ENCODE measurements around the gene CATSPER3.

The CATSPER3 gene

DNA sequence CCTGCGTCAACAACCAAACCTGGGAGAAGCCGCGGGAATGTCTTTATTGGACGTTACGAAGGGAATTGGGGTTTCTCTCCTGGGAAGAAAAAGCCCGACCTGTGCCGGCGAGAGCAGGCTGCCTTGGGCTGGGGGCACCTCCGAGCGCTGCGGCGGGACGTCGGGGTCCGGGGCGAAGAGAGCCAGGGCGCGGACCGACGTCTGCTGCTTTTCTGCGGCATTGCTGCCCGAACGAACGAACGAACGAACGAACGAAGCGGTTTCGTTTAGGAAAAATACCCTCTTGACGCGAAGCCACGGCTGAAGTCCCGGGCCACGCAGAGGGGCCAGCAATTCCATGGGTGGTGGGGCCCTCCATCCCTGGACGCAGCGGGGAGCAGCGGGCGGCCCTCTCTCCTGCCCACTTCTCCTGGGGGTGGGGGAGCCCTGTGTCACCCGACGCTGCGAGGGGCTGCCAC, 71.1 kb downstream of the CATSPER3 start:
- CTCF ChIA-PET: no interaction called here
- DNase-seq (ENCODE audit: extremely low spot score): no peak
- no peak for TF ChIP-seq CTCF (IDR thresholded peaks at IDR 0.05; ENCODE audit: control extremely low read depth, extremely low read depth, low read depth, missing control alignments)
- POLR2A ChIA-PET: no interaction called here

DNA sequence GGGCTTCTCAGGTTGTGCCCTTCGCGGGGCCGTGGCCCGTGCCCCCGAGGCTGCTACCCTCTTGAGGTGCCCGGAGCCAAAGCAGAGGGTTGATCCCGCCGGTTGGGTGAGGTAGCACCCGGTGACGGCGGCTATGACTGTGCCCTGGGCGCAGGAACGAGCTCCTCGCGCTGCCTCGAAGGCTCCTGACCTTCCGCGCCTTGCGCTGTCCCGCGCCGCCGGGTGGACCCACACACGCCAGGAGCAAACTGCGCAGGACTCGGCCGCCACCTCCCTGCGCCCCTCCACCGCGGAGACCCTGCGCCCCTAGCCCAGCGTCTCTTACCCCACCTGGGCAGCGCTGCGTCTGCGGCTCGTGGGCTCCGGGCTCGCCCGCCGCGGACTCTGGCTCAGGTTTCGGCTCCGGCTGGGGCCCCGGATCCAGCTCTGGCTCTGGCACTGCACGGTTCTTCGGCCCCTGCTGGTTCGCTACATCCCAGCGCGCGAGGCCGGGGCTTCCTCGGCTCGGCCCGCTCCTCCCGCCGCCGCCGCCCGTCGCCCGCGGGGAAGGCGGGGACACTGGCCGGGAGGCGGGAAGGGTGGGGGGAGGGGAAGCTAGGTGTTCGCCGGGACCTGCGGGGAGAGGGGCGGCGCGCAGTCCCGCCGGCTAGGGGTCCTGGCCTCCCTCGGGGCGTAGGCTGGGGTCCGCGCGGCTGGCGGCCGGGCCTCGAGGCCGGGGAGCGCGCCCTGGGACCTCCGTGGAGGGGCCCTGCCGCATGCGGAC, 71.7 kb downstream of the CATSPER3 start:
- no peak for DNase-seq (ENCODE audit: extremely low spot score)
- CTCF ChIA-PET: no interaction called here

DNA sequence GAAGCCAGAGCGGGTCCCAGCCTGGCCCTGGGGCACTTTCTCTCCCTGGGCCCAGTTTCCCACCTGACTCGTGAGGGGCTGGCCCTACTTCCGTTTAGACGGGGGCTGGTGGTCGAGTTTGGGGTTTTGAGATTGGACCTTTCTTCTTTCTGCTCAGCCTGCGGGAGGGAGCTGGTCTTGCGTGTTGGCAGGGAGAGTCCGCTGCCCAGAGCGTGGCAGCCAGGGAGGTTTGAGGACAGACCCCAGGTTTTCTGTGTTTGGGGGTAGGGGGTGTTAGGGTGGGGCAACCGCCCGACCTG, 72.3 kb downstream of the CATSPER3 start:
- POLR2A ChIA-PET: no interaction called here
- no peak for TF ChIP-seq CTCF (IDR thresholded peaks at IDR 0.05; ENCODE audit: control extremely low read depth, extremely low read depth, low read depth, missing control alignments)
- CTCF ChIA-PET: no interaction called here
- no peak for DNase-seq (ENCODE audit: extremely low spot score)

More for the DNA sequence above, 71.7 kb downstream of the CATSPER3 start:
- POLR2A ChIA-PET: no interaction called here
- no peak for TF ChIP-seq CTCF (IDR thresholded peaks at IDR 0.05; ENCODE audit: control extremely low read depth, extremely low read depth, low read depth, missing control alignments)

- ChIA-PET CTCF (no interaction called here), POLR2A (no interaction called here)
- no peak for TF ChIP-seq CTCF (IDR thresholded peaks at IDR 0.05; ENCODE audit: control extremely low read depth, extremely low read depth, low read depth, missing control alignments)
- no peak for DNase-seq (ENCODE audit: extremely low spot score)
Observed at GRCh38 chr5:135040333-135041144, 72.8 kb downstream of the CATSPER3 start.

DNA sequence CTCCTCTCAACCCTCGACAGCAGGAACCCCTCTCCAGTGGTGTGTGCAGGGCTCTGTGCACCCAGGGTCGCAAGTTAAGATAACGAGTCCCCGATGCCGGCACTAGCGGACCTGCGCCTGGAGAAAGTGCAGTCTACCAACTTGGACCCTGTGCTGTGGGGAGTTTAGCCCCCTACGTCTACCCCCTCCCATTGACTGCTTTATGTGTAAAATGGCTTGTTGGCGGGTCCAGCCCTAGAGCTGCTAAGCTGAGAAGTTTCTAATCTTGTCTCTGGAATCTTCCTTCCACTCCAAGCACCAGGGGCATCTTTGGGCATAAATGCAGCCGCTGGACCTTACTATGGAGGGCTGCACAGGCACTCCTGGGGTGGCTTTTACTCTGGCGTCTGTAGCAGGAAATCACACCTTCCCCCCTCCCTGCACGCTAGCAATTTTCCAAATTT, 73.5 kb downstream of the CATSPER3 start:
- ChIA-PET POLR2A (no interaction called here), CTCF (no interaction called here)

DNA sequence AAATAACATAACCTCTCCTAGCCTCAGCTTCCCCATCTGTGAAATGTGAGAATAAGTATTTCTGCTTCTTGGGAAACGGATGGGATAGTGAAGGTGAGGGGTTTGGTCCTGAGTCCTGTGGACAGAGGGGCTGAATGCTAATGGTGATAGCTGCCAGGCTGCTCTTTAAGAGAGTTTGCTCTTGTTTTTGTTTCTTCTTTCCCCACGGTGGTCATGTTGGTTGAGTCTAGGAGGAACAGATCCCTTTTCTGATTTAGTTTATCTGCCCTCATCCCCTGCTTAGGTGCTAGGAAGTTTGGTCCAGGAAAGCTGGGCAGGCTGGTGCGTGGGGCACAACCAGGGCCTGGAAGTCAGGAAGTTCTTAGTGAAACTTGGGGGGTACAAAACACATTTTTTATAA, 74.0 kb downstream of the CATSPER3 start:
- DNase-seq (ENCODE audit: extremely low spot score): no peak
- CTCF ChIA-PET: no interaction called here
- POLR2A ChIA-PET: no interaction called here
- TF ChIP-seq CTCF (IDR thresholded peaks at IDR 0.05; ENCODE audit: control extremely low read depth, extremely low read depth, low read depth, missing control alignments): no peak

More for the DNA sequence above, 73.5 kb downstream of the CATSPER3 start:
- no peak for TF ChIP-seq CTCF (IDR thresholded peaks at IDR 0.05; ENCODE audit: control extremely low read depth, extremely low read depth, low read depth, missing control alignments)
- DNase-seq (ENCODE audit: extremely low spot score): no peak
